NCI-H510A treated with DMSO at 0.1 percent for 48 hours (cell line): Measurements from ENCODE around the gene CYP2A6.
A peak's percentile ranks its signal among the peaks of the same experiment; 100 is the strongest.
"Not testable (repeated sequence)": the region's sequence is repeated elsewhere in the genome, so short reads cannot be mapped to it uniquely, and the experiment has no call there.

Experiments
- DNase-seq: peaks from one replicate; lab custom pipeline; 2025; lab: John Stamatoyannopoulos, UW

CYP2A6 gene

DNA sequence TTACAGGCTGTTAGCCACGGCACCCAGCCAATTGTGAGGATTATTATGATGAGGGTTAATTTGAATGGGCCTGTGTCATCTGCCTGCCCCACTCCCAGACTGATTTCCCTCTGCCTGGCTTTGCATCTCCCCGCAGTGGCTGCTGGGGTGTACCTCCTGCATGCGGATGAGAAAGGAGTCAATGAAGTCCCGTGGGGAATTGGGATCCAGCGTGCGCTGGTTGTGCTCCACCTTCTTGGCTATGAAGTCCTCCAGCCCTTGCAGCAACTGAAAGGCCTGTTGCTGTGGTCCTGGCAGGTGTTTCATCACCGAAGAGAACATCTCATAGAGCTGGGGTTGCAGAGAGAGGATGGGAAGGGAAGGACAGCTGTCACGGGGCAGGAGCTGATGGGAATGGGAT lies 3.5 kb downstream of the CYP2A6 start:
- not testable (repeated sequence) for DNase-seq

DNA sequence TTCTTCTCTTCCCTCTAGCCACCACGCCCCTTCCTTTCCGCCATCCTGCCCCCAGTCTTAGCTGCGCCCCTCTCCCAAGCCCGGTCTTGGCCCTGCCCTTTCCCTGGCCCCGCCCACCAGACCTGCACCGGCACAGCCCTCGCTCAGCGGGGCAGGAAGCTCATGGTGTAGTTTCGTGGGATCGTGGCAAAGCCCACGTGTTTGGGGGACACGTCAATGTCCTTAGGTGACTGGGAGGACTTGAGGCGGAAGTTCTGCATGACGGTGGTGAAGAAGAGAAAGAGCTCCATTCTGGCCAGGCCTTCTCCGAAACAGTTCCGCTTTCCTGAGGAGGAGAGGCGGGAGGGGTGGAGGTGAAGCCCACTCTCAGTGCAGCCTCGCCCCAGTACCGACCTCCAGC lies 6.6 kb downstream of the CYP2A6 start:
- DNase-seq, result not testable (repeated sequence)

- not testable (repeated sequence) for DNase-seq
Measured at GRCh38 chr19:40842997-40843652, 7.1 kb downstream of the CYP2A6 start.

GRCh38 chr19:40842012-40842411 lies 8.2 kb downstream of the CYP2A6 start:
- not testable (repeated sequence) for DNase-seq

- not testable (repeated sequence) for DNase-seq
Measured at GRCh38 chr19:40838477-40838876, 11.8 kb downstream of the CYP2A6 start.

DNA sequence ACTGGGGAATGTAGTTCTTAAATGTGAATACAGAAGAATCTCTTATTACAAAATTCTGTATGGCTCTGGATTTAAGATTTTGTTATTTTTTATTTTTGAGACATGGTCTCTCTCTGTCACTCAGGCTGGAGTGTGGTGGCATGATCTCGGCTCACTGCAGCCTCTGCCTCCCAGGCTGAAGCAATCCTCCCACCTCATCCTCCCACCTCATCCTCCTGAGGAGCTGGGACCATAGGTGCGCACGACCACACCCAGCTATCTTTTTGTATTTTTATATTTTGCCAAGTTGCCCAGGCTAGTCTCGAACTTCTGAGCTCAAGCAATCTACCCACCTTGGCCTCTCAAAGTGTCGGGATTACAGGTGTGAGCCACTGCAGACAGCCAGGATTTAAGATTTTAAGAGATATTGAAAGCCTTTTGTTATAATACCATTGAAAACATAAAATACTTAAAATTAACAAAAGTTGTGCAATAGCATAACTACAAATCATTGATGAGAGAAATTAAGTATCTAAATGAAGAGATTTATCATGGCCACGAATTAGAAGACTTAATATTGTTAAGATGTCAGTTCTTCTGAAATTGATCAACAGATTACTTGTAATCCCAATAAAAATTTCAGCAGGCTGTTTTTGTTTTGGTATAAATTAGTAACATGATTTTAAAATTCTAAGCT lies 13.4 kb downstream of the CYP2A6 start:
- DNase-seq, result no peak

- not testable (repeated sequence) for DNase-seq
Measured at GRCh38 chr19:40833728-40834533, 16.3 kb downstream of the CYP2A6 start.

GRCh38 chr19:40832431-40832790 lies 17.8 kb downstream of the CYP2A6 start:
- DNase-seq, result not testable (repeated sequence)

GRCh38 chr19:40831502-40832430 lies 18.5 kb downstream of the CYP2A6 start:
- DNase-seq, result peak; percentile 11

DNA sequence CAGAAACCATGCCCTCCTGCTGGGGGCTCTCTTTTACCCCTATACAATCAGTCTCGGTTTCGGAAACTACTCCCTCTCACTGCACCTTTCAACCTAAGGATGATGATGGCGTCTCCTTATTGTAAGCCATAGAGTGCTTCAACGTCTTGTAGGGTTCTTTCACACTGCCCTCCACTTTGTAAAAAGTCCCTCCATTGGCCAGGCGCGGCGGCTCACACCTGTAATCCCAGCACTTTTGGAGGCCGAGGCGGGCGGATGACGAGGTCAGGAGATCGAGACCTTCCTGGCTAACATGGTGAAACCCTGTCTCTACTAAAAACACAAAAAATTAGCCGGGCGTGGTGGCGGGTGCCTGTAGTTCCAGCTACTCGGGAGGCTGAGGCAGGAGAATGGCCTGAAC lies 19.5 kb downstream of the CYP2A6 start:
- DNase-seq, result not testable (repeated sequence)

DNA sequence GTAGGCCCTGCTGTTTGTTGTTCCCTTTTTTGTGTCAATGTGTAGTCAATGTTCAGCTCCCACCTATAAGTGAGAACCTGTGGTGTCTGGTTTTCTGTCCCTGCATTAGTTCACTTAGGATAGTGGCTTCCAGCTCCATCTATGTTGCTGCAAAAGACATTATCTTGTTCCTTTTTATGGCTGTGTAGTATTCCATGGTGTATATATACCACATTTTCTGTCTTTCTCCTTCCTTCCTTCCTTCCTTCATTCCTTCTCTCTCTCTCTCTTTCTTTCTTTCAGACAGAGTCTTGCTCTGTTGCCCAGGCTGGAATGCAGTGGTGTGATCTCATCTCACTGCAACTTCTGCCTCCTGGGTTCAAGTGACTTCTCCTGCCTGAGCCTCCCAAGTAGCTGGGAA lies 21.0 kb downstream of the CYP2A6 start:
- DNase-seq, result no peak

- DNase-seq, result no peak
Measured at GRCh38 chr19:40827386-40828247, 22.6 kb downstream of the CYP2A6 start.

DNA sequence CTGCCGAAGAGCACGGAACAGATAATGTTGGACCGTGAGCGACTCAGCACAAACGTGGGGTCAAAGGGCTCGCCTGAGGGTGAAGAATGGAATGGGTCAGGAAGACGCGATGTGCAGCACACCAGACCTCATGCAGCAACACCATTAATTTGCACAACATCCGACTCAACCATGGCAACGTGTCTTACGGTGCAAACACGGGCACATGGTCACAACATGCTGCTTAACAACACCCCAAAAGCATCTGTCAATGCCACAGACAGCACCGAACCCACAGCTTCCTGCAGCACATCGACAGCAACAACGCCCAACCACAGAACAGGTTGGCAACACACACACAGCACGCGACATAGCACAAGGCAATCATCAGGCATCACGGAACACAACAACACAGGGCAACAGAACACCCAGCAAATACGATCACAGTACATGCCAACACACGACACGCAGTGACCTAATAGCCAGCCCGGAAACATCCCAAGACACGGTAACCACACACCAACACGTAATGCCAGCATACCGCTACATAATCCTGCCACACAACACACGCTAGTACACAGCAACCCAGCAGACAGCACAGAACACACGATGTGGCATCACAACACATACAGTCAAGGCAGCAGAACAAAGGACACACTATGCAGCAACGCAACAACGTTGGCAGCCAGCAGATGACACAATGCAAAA lies 23.4 kb downstream of the CYP2A6 start:
- DNase-seq, result not testable (repeated sequence)

GRCh38 chr19:40826312-40826698 lies 23.9 kb downstream of the CYP2A6 start:
- DNase-seq, result not testable (repeated sequence)

DNA sequence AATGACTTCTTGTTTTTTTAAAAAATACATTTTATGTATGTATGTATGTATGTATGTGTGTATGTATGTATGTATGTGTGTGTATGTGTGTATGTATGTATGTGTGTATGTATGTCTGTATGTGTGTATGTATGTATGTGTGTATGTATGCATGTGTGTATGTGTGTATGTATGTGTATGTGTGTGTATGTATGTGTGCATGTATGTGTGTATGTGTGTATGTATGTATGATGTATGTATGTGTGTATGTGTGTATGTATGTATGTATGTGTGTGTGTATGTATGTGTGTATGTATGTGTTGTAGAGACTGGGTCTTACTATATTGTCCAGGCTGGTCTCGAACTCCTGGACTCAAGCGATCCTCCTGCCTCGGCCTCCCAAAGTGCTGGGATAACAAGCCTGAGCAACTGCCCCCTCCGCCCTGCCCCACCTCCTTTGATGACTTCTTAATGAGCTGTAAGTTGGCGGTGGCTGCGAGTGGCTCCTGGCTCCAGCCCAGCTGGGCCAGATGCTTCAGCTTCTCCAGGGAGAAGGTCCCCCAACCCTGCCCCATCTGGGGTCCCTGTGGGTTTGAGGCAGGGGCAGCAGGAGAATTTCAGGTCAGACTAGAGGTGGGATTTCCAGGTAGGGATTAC lies 24.7 kb downstream of the CYP2A6 start:
- DNase-seq, result not testable (repeated sequence)

- DNase-seq, result not testable (repeated sequence)
Measured at GRCh38 chr19:40824916-40825315, 25.3 kb downstream of the CYP2A6 start.

GRCh38 chr19:40822704-40823553 lies 27.3 kb downstream of the CYP2A6 start:
- DNase-seq, result not testable (repeated sequence)

- DNase-seq, result no peak
Measured at GRCh38 chr19:40822161-40822560, 28.1 kb downstream of the CYP2A6 start.
